HepG2 (cell line): ENCODE results near the gene RPS15A. TPM values are rescaled to one million over a fixed set of nuclear protein-coding genes. Genes with fewer than 3 reads are reported as not detected.

Experiments
- AKNA ChIP-seq: sonication (generic); formaldehyde crosslinking; IDR thresholded peaks from 2 replicates; pipeline ENCODE4 v1.4.0; 2020; ENCODE audit warnings: missing genetic modification reagents, borderline replicate concordance
- GABPA ChIP-seq, 2 experiments: IDR thresholded peaks; 2 replicates each; pipeline ENCODE4 v1.6.1; 2011 to 2016; ENCODE audit warnings: low read depth in 2 of 2, low read length in 1 of 2, missing biosample characterization in 1 of 2, missing genetic modification characterization in 1 of 2
- HDAC2 ChIP-seq: sonication (generic); formaldehyde crosslinking; IDR thresholded peaks from 2 replicates; pipeline ENCODE4 v1.4.0; 2020; ENCODE audit warnings: missing genetic modification reagents
- HNF1B ChIP-seq: sonication (generic); formaldehyde crosslinking; IDR thresholded peaks from 2 replicates; pipeline ENCODE4 v1.5.1; 2020; ENCODE audit warnings: mild to moderate bottlenecking, moderate library complexity, missing genetic modification reagents
- KMT2B ChIP-seq: IDR thresholded peaks from 2 replicates; pipeline ENCODE4 v1.6.1; 2016; ENCODE audit warnings: missing genetic modification reagents, missing compliant biosample characterization
- LCORL ChIP-seq, 2 experiments: fragments of 450-650 bp in 1 of 2; sonication (generic) in 1 of 2; formaldehyde crosslinking in 1 of 2; IDR thresholded peaks; 2 replicates each; pipeline versions ENCODE4 v1.5.0 to v1.6.1; 2017 to 2020; ENCODE audit warnings: antibody characterized with exemption in 1 of 2, missing genetic modification reagents in 1 of 2
- MZF1 ChIP-seq: sonication (generic); formaldehyde crosslinking; IDR thresholded peaks from 2 replicates; pipeline ENCODE4 v1.8.1; 2023; ENCODE audit warnings: mild to moderate bottlenecking, missing genetic modification reagents, borderline replicate concordance
- ONECUT2 ChIP-seq: sonication (generic); formaldehyde crosslinking; IDR thresholded peaks from 2 replicates; pipeline ENCODE4 v1.4.0; 2020; ENCODE audit warnings: missing genetic modification reagents
- POLR2AphosphoS2 ChIP-seq: IDR thresholded peaks from 2 replicates; pipeline ENCODE4 v1.6.1; 2011; ENCODE audit warnings: low read depth, low read length, improper control_type of control experiment
- RFXANK ChIP-seq: IDR thresholded peaks from 2 replicates; pipeline ENCODE4 v1.6.1; 2016
- SAFB2 ChIP-seq: sonication (generic); formaldehyde crosslinking; IDR thresholded peaks from 2 replicates; pipeline ENCODE4 v1.5.1; 2020; ENCODE audit warnings: missing genetic modification reagents, low read depth, mild to moderate bottlenecking, borderline replicate concordance
- SETDB1 ChIP-seq: sonication (generic); formaldehyde crosslinking; IDR thresholded peaks from 2 replicates; pipeline ENCODE4 v1.5.1; 2020; ENCODE audit warnings: missing genetic modification reagents, mild to moderate bottlenecking, borderline replicate concordance
- SP140L ChIP-seq: sonication (generic); formaldehyde crosslinking; IDR thresholded peaks from 2 replicates; pipeline ENCODE4 v1.4.0; 2020; ENCODE audit warnings: missing genetic modification reagents, borderline replicate concordance
- STAT5B ChIP-seq: sonication (generic); formaldehyde crosslinking; IDR thresholded peaks from 2 replicates; pipeline ENCODE4 v1.4.0; 2020; ENCODE audit warnings: missing genetic modification reagents
- ZBTB7B ChIP-seq: sonication (generic); formaldehyde crosslinking; IDR thresholded peaks from 2 replicates; pipeline ENCODE4 v1.4.0; 2020; ENCODE audit warnings: missing genetic modification reagents
- ZFP41 ChIP-seq: sonication (generic); formaldehyde crosslinking; IDR thresholded peaks from 2 replicates; pipeline ENCODE4 v1.4.0; 2020; ENCODE audit warnings: mild to moderate bottlenecking, missing genetic modification reagents, borderline replicate concordance
- ZMAT5 ChIP-seq: sonication (generic); formaldehyde crosslinking; IDR thresholded peaks from 2 replicates; pipeline ENCODE4 v1.5.0; 2020; ENCODE audit warnings: mild to moderate bottlenecking, low read depth, missing genetic modification reagents, borderline replicate concordance
- ZNF180 ChIP-seq: sonication (generic); formaldehyde crosslinking; IDR thresholded peaks from 2 replicates; pipeline ENCODE4 v1.4.0; 2020; ENCODE audit warnings: low read depth, missing genetic modification reagents, borderline replicate concordance
- ZNF563 ChIP-seq: sonication (generic); formaldehyde crosslinking; IDR thresholded peaks from 2 replicates; pipeline ENCODE4 v1.8.0; 2022; ENCODE audit warnings: mild to moderate bottlenecking, moderate library complexity, missing genetic modification reagents
- ZNF660 ChIP-seq: sonication (generic); formaldehyde crosslinking; IDR thresholded peaks from 2 replicates; pipeline ENCODE4 v1.5.1; 2020; ENCODE audit warnings: mild to moderate bottlenecking, low read depth, missing genetic modification reagents, borderline replicate concordance
- ZNF703 ChIP-seq: sonication (generic); formaldehyde crosslinking; IDR thresholded peaks from 2 replicates; pipeline ENCODE4 v1.5.1; 2020; ENCODE audit warnings: missing genetic modification reagents, mild to moderate bottlenecking, moderate library complexity, borderline replicate concordance
- ZNF768 ChIP-seq: sonication (generic); formaldehyde crosslinking; IDR thresholded peaks from 2 replicates; pipeline ENCODE4 v1.4.0; 2020; ENCODE audit warnings: missing genetic modification reagents
- polyA plus RNA-seq, 8 experiments: library from polyadenylated mRNA; depleted of rRNA in 3 of 8; stranded (reverse) in 7 of 8; unstranded in 1 of 8; fragments of >200 nt; fragmentation: Illumina TruSeq in 4 of 8; extraction: Trizol in 4 of 8; gene quantifications; 2 replicates each; pipeline versions ENCODE4 v1.2.1 to v1.2.3, GENCODE V29; 2011 to 2016; ENCODE audit warnings: low read depth in 4 of 8, missing spikeins in 1 of 8, mixed read lengths in 1 of 8; ENCODE audit not compliant: insufficient read depth in 1 of 8
- total RNA-seq, 5 experiments: library from RNA; depleted of rRNA; stranded (reverse); fragments of >200 nt; fragmentation: Illumina TruSeq; extraction: Trizol; gene quantifications; 2 replicates each; pipeline ENCODE4 v1.2.3, GENCODE V29; 2016; ENCODE audit warnings: low read depth in 1 of 5

Gene RPS15A
- total and polyA plus RNA-seq, 2 of the 13 experiments (the other 11 are each of a cell fraction or from before 2014, with no cell fraction given): 5,489 to 9,457 TPM

GRCh38 chr16:18789850-18790706 lies at the start of gene RPS15A (continued):
- TF ChIP-seq LCORL (IDR thresholded peaks at IDR 0.05) (no peak), LCORL (CRISPR knock-in tag; IDR thresholded peaks at IDR 0.05) (peak; percentile 81), GABPA (IDR thresholded peaks at IDR 0.05; ENCODE audit: low read depth, low read length) (no peak), GABPA (CRISPR knock-in tag; IDR thresholded peaks at IDR 0.05; ENCODE audit: low read depth) (peak; percentile 77), ZNF180 (CRISPR knock-in tag) (no peak), ZMAT5 (CRISPR knock-in tag) (no peak), SP140L (peak; percentile 90; the same call in 1 of the 2 replicates), ZNF563 (CRISPR knock-in tag) (peak; percentile 99), SETDB1 (CRISPR knock-in tag) (0 out of 2 replicates have a peak, but pooled peaks have one; percentile 63), ONECUT2 (peak; percentile 20; the same call in 1 of the 2 replicates), STAT5B (peak; percentile 79; the same call in 1 of the 2 replicates), POLR2AphosphoS2 (peak; percentile 98), HDAC2 (CRISPR knock-in tag) (peak; percentile 82), ZNF703 (CRISPR knock-in tag) (peak; percentile 87; the same call in 1 of the 2 replicates), MZF1 (CRISPR knock-in tag) (0 out of 2 replicates have a peak, but pooled peaks have one; percentile 89), AKNA (CRISPR knock-in tag) (peak; percentile 95; the same call in 1 of the 2 replicates), SAFB2 (CRISPR knock-in tag) (peak; percentile 69; the same call in 1 of the 2 replicates), RFXANK (CRISPR knock-in tag) (peak; percentile 91; the same call in 1 of the 2 replicates), ZBTB7B (CRISPR knock-in tag) (peak; percentile 76; the same call in 1 of the 2 replicates), ZNF660 (no peak), HNF1B (peak; percentile 97), KMT2B (CRISPR knock-in tag) (peak; percentile 94), ZFP41 (CRISPR knock-in tag) (peak; percentile 85), ZNF768 (CRISPR knock-in tag) (peak; percentile 90)
